Mammary epithelial cell (primary cell): ENCODE data around the gene SPANXD.

Experiments
- CTCF ChIP-seq, 2 donors: IDR thresholded peaks in 1 of 2; conservative IDR thresholded peaks in 1 of 2; 2 replicates each; pipeline ENCODE4 v1.5.1; 2011 to 2012; ENCODE audit warnings: inconsistent platforms in 2 of 2, low read length in 2 of 2, mild to moderate bottlenecking in 2 of 2, control low read depth in 1 of 2, low read depth in 1 of 2; ENCODE audit not compliant: insufficient read depth in 1 of 2; ENCODE audit errors: extremely low read depth in 1 of 2
- EZH2 ChIP-seq: IDR thresholded peaks from 2 replicates; pipeline ENCODE4 v1.6.1; 2012; ENCODE audit warnings: low read length, inconsistent platforms, borderline replicate concordance

GRCh38 chrX:141652286-141652685, 46.3 kb downstream of the SPANXD start:
- no peak for TF ChIP-seq EZH2
- TF ChIP-seq CTCF (conservative IDR thresholded peaks at IDR 0.05 in 1 of 2, IDR thresholded peaks at IDR 0.05 in 1 of 2; ENCODE audit: extremely low read depth in 1 of 2, insufficient read depth in 1 of 2, low read depth in 1 of 2, low read length in 2 of 2): no peak
